NT2/D1 (cell line): ENCODE measurements around the gene TSC22D3.
"Not testable (repeated sequence)": the region's sequence is repeated elsewhere in the genome, so short reads cannot be mapped to it uniquely, and the experiment has no call there.

ENCODE experiments used
- DNase-seq: peaks from one replicate; pipeline ENCODE4 v3.0.0-alpha.2; 2011; ENCODE audit warnings: low read depth, low spot score
- H3K27me3 ChIP-seq: 2 replicates; pipeline ENCODE4 v1.6.0; 2011; ENCODE audit warnings: mild to moderate bottlenecking; ENCODE audit not compliant: insufficient read length, insufficient read depth
- H3K36me3 ChIP-seq: 2 replicates; pipeline ENCODE4 v1.6.1; 2011; ENCODE audit warnings: mild to moderate bottlenecking, low read length, mixed read lengths; ENCODE audit not compliant: insufficient read depth, insufficient read length
- H3K4me1 ChIP-seq: 2 replicates; pipeline ENCODE4 v1.5.1; 2011; ENCODE audit not compliant: insufficient read depth, insufficient read length
- H3K4me3 ChIP-seq: 2 replicates; pipeline ENCODE4 v1.5.1; 2011; ENCODE audit warnings: low read depth; ENCODE audit not compliant: insufficient read length
- H3K9ac ChIP-seq: 2 replicates; pipeline ENCODE4 v1.6.0; 2011; ENCODE audit warnings: low read depth; ENCODE audit not compliant: insufficient read length
- H3K9me3 ChIP-seq: 2 replicates; pipeline ENCODE4 v1.5.1; 2011; ENCODE audit warnings: mild to moderate bottlenecking, low read length; ENCODE audit not compliant: insufficient read depth
- SUZ12 ChIP-seq: IDR thresholded peaks from 2 replicates; pipeline ENCODE4 v1.6.1; 2011; ENCODE audit not compliant: insufficient read length, insufficient read depth; ENCODE audit errors: extremely low read depth
- YY1 ChIP-seq: IDR thresholded peaks from 2 replicates; pipeline ENCODE4 v1.6.1; 2011; ENCODE audit not compliant: insufficient read length, insufficient read depth
- ZNF274 ChIP-seq: IDR thresholded peaks from 2 replicates; pipeline ENCODE4 v1.6.1; 2011; ENCODE audit warnings: mild to moderate bottlenecking, low read depth, low read length

Gene TSC22D3

DNA sequence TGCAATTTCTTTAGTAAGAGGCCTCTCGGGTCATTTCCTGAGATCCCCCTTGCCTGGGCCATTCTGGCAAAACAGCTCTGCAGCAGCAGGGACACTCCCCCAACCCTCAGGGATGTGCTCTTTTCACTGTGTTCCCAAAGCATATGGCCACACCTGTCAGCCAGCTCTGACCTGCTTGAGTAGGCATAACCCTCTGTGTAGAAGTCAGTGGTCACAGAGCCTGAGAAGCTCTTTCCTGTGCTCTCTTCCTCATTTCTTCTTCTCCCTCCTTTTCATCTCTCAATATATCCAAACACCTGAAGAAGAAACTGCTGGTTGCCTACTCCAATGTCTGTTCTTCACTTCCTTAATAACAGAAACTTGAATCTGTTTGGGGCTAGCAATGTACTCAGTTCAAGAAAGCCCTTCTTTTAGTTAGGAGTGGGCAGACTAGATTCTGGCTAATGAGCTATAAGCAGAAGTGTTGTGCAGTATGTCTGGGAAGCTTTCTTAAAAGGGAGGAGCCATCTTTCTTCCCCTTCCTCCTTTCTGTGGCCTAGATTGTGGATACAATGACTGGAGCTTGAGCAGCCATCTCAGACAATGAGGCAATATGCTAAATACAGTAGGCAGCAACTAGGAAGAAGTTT is 74.0 kb downstream of the TSC22D3 start:
- Histone ChIP-seq H3K27me3 (no peaks in the 10 kb centered on the region), H3K4me1 (peaks cover 6% of the 10 kb centered on the region), H3K9me3 (no peaks in the 10 kb centered on the region), H3K36me3 (no peaks in the 10 kb centered on the region), H3K4me3 (no peak overlapping the region), H3K9ac (no peak overlapping the region)
- DNase-seq = no peak
- TF ChIP-seq ZNF274 (no peak), YY1 (peak; percentile 33)

GRCh38 chrX:107700790-107701189 is 74.8 kb downstream of the TSC22D3 start:
- H3K27me3 ChIP-seq = no peaks in the 10 kb centered on the region
- no peaks in the 10 kb centered on the region for H3K36me3 ChIP-seq
- no peak overlapping the region for H3K9ac ChIP-seq
- no peaks in the 10 kb centered on the region for H3K9me3 ChIP-seq
- TF ChIP-seq ZNF274 (no peak), SUZ12 (no peak), YY1 (no peak)
- H3K4me1 ChIP-seq = peaks cover 6% of the 10 kb centered on the region
- no peak for DNase-seq
- no peak overlapping the region for H3K4me3 ChIP-seq

DNA sequence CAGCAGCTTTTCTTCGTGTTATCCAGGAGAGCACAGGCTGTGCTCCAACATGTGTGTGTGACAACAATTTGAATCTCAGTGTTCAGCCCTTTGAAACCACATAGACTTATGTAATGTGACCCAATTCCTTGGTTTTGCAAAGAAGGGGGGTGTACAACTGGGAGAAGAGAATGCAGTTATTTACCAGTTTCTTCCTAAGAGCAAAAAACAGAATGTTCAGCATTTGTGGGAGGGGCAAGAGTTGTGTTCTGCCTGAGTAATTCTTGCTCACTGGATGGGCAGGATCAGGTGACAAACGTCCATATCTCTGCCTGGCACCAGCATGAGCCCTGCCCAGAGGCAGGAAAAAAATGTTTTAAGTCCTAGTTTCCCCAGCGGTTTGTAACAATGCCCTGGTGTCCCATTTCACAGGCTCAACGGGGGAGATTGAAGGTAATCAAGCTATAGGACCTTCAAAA is 75.2 kb downstream of the TSC22D3 start:
- DNase-seq = no peak
- no peaks in the 10 kb centered on the region for H3K27me3 ChIP-seq

DNA sequence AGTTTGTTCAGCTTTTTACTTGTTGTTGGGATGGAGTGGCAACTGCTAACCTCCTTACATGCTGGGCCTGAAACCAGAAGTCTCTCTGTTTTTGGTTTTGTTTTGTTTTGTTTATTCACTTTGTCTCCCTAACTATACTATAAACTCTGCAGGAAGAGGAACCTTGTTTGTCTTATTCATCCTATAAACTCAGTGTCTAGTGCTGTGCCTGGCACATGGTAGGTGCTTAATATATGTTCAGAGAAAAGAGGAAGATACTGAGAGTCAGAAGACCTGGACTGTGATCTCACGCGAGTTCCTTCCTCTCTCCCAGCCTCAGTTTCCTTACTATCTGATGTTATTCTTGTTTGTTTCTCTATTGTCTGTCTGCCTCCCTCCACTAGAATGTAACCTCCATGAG is 76.0 kb downstream of the TSC22D3 start:
- H3K9ac ChIP-seq = no peak overlapping the region
- DNase-seq = no peak
- no peaks in the 10 kb centered on the region for H3K9me3 ChIP-seq
- no peak overlapping the region for H3K4me3 ChIP-seq
- TF ChIP-seq ZNF274 = no peak
- no peak for TF ChIP-seq YY1
- no peak for TF ChIP-seq SUZ12
- H3K27me3 ChIP-seq = no peaks in the 10 kb centered on the region
- H3K4me1 ChIP-seq = peaks cover 6% of the 10 kb centered on the region
- no peaks in the 10 kb centered on the region for H3K36me3 ChIP-seq

More for the DNA sequence above, 75.2 kb downstream of the TSC22D3 start:
- H3K4me1 ChIP-seq = peaks cover 6% of the 10 kb centered on the region
- H3K9me3 ChIP-seq = no peaks in the 10 kb centered on the region
- no peaks in the 10 kb centered on the region for H3K36me3 ChIP-seq
- H3K4me3 ChIP-seq = no peak overlapping the region
- TF ChIP-seq YY1 (no peak), SUZ12 (no peak), ZNF274 (no peak)
- H3K9ac ChIP-seq = no peak overlapping the region

- Histone ChIP-seq H3K9me3 (no peaks in the 10 kb centered on the region), H3K4me1 (peaks cover 2% of the 10 kb centered on the region), H3K9ac (no peak overlapping the region), H3K27me3 (no peaks in the 10 kb centered on the region), H3K36me3 (no peaks in the 10 kb centered on the region), H3K4me3 (no peak overlapping the region)
- DNase-seq = no peak
- no peak for TF ChIP-seq ZNF274
- no peak for TF ChIP-seq SUZ12
- TF ChIP-seq YY1 = no peak
Measured at GRCh38 chrX:107691024-107691448, 84.6 kb downstream of the TSC22D3 start.

DNA sequence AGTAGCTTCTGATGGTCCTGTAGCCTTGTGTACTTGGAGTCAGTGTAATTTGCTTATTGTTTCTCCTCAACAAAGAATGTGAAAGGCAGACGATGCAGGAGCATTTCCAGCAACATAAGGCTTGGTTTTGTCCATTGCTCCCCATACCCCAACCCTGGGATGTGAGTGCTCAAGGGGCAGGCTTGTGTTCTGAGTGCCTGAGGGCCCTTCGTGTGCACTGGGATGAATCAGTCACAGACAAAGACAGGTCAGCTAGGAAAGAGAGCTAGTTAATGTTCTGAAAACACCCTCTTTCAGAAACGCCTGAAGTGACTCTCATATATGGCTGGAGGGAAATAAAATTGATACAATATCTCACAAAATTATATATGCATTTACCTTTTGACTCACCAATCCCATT is 88.1 kb downstream of the TSC22D3 start:
- H3K9me3 ChIP-seq = no peaks in the 10 kb centered on the region
- no peaks in the 10 kb centered on the region for H3K36me3 ChIP-seq
- TF ChIP-seq ZNF274 (no peak), YY1 (no peak), SUZ12 (no peak)
- H3K9ac ChIP-seq = no peak overlapping the region
- no peak for DNase-seq
- H3K4me3 ChIP-seq = no peak overlapping the region
- no peaks in the 10 kb centered on the region for H3K27me3 ChIP-seq
- peaks cover 2% of the 10 kb centered on the region for H3K4me1 ChIP-seq

- no peaks in the 10 kb centered on the region for H3K27me3 ChIP-seq
- no peak for DNase-seq
- no peak overlapping the region for H3K9ac ChIP-seq
- H3K4me3 ChIP-seq = no peak overlapping the region
- no peaks in the 10 kb centered on the region for H3K36me3 ChIP-seq
- H3K4me1 ChIP-seq = peaks cover 2% of the 10 kb centered on the region
- TF ChIP-seq ZNF274 (no peak), YY1 (no peak), SUZ12 (no peak)
- no peaks in the 10 kb centered on the region for H3K9me3 ChIP-seq
Measured at GRCh38 chrX:107686792-107687191, 88.8 kb downstream of the TSC22D3 start.

DNA sequence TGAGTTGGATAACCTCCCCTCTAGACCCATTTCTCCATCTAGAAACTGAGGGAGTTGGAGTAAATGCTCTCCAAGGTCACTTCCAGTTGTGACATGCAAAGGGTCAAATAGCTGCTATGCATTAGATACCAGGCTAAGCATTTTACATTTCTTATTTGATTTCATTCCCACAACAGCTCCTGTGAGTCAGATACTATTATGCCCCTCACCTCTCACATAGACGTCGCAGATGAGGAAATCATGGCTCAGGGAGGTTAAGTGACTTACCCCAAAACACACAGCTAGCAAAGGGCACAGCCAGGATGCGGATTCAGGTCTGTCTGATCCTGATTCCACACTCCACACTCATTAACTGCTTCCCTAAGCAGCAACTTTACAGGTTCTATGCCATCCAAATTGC is 89.6 kb downstream of the TSC22D3 start:
- TF ChIP-seq ZNF274 (no peak), YY1 (no peak), SUZ12 (no peak)
- peaks cover 2% of the 10 kb centered on the region for H3K4me1 ChIP-seq
- no peaks in the 10 kb centered on the region for H3K36me3 ChIP-seq
- H3K4me3 ChIP-seq = no peak overlapping the region
- no peak overlapping the region for H3K9ac ChIP-seq
- no peak for DNase-seq
- H3K9me3 ChIP-seq = no peaks in the 10 kb centered on the region
- no peaks in the 10 kb centered on the region for H3K27me3 ChIP-seq

- H3K9me3 ChIP-seq, H3K27me3 ChIP-seq, H3K9ac ChIP-seq, H3K4me3 ChIP-seq, DNase-seq, H3K36me3 ChIP-seq, H3K4me1 ChIP-seq: not testable (repeated sequence)
Measured at GRCh38 chrX:107685586-107685985, 90.0 kb downstream of the TSC22D3 start.
